ENCODE measurements around the gene RNF223. TPM values are rescaled to one million over a fixed set of nuclear protein-coding genes. Genes with fewer than 3 reads are reported as not detected.

The RNF223 gene
- total and polyA plus RNA-seq, 2 of the 13 experiments (the other 11 are each of a cell fraction or from before 2014, with no cell fraction given), result 0.03 TPM; not detected in 1

DNA sequence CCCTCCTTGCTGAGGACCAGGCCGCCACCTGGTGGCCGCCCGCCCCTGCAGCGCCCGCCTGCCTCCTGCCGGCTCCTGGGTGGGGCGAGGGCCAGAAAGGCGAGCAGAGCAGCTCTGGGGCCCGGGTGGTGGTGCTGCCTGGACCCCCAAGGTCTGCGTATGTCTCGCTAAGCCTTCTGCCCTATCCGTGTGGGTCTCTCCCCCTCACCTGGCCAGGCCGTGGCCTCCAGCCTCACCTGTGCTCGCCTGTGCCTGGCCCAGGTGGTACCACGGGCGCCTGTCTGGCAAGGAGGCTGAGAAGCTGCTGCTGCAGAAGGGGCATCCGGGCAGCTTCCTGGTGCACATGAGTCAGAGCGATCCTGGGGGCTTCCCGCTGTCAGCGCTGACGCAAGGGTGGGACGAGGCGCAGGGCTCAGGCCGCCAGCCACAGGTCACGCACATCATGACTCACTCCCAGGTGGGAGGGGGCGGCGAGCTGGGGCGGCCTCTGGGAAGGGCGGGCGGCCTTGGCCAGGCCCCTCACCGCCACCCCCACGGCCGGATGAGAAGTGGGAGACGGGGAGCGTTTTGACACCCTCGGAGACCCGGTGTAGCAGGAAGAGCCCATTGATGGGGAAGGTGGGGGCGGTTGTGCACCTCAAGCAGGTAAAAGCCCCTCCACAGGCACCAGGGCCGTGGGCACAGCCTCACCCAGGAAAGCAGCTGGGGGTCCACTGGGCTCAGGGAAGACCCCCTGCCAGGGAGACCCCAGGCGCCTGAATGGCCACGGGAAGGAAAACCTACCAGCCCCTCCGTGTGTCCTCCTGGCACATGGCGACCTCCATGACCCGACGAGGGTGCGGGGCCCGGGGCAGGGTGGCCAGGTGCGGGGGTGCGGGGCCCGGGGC is 9.9 kb downstream of the RNF223 start (continued):
- TF ChIP-seq, protein P1, sequence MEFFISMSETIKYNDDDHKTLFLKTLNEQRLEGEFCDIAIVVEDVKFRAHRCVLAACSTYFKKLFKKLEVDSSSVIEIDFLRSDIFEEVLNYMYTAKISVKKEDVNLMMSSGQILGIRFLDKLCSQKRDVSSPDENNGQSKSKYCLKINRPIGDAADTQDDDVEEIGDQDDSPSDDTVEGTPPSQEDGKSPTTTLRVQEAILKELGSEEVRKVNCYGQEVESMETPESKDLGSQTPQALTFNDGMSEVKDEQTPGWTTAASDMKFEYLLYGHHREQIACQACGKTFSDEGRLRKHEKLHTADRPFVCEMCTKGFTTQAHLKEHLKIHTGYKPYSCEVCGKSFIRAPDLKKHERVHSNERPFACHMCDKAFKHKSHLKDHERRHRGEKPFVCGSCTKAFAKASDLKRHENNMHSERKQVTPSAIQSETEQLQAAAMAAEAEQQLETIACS (CRISPR knock-in tag; IDR thresholded peaks at IDR 0.05), result no peak
- TF ChIP-seq JARID2 (CRISPR knock-in tag; IDR thresholded peaks at IDR 0.05; ENCODE audit: insufficient replicate concordance) (peak; percentile 45), ARNT2 (CRISPR knock-in tag; IDR thresholded peaks at IDR 0.05; ENCODE audit: low read depth) (peak; percentile 77), HCFC1 (IDR thresholded peaks at IDR 0.05; ENCODE audit: low read depth, low read length) (no peak), SALL2 (CRISPR knock-in tag; IDR thresholded peaks at IDR 0.05) (no peak), BRF2 (CRISPR knock-in tag; IDR thresholded peaks at IDR 0.05) (no peak), ZFP41 (CRISPR knock-in tag; IDR thresholded peaks at IDR 0.05; ENCODE audit: borderline replicate concordance) (no peak), MED13 (CRISPR knock-in tag; IDR thresholded peaks at IDR 0.05) (no peak), ARHGAP35 (CRISPR knock-in tag; IDR thresholded peaks at IDR 0.05; ENCODE audit: borderline replicate concordance) (no peak), ZNF687 (CRISPR knock-in tag; IDR thresholded peaks at IDR 0.05) (peak; percentile 96), MTF1 (CRISPR knock-in tag; IDR thresholded peaks at IDR 0.05) (no peak)
- TF ChIP-seq, protein P2, sequence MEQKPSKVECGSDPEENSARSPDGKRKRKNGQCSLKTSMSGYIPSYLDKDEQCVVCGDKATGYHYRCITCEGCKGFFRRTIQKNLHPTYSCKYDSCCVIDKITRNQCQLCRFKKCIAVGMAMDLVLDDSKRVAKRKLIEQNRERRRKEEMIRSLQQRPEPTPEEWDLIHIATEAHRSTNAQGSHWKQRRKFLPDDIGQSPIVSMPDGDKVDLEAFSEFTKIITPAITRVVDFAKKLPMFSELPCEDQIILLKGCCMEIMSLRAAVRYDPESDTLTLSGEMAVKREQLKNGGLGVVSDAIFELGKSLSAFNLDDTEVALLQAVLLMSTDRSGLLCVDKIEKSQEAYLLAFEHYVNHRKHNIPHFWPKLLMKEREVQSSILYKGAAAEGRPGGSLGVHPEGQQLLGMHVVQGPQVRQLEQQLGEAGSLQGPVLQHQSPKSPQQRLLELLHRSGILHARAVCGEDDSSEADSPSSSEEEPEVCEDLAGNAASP (CRISPR knock-in tag; IDR thresholded peaks at IDR 0.05; ENCODE audit: borderline replicate concordance), result no peak; the same call in 1 of the 2 replicates

Measured in HepG2 (cell line).